Ishikawa (cell line): ENCODE data around the gene LHPP.

Experiments
- CEBPB ChIP-seq: IDR thresholded peaks from 2 replicates; pipeline ENCODE4 v1.6.1; 2012
- CREB1 ChIP-seq: IDR thresholded peaks from 2 replicates; pipeline ENCODE4 v1.6.1; 2012; ENCODE audit warnings: low read depth
- EGR1 ChIP-seq: IDR thresholded peaks from 2 replicates; pipeline ENCODE4 v1.6.1; 2012
- EP300 ChIP-seq: IDR thresholded peaks from 2 replicates; pipeline ENCODE4 v1.6.1; 2012; ENCODE audit warnings: borderline replicate concordance
- FOXM1 ChIP-seq: IDR thresholded peaks from 2 replicates; pipeline ENCODE4 v1.6.1; 2012; ENCODE audit warnings: low read depth, borderline replicate concordance
- NFIC ChIP-seq: IDR thresholded peaks from 2 replicates; pipeline ENCODE4 v1.6.1; 2012
- RAD21 ChIP-seq: IDR thresholded peaks from 2 replicates; pipeline ENCODE4 v1.6.1; 2012; ENCODE audit warnings: low read depth
- REST ChIP-seq: IDR thresholded peaks from 2 replicates; pipeline ENCODE4 v1.6.1; 2012; ENCODE audit warnings: low read depth, mild to moderate bottlenecking
- TAF1 ChIP-seq: IDR thresholded peaks from 2 replicates; pipeline ENCODE4 v1.6.1; 2012; ENCODE audit warnings: low read depth, mild to moderate bottlenecking
- TCF12 ChIP-seq: IDR thresholded peaks from 2 replicates; pipeline ENCODE4 v1.6.1; 2012; ENCODE audit warnings: low read depth
- TEAD4 ChIP-seq: IDR thresholded peaks from 2 replicates; pipeline ENCODE4 v1.6.1; 2012
- YY1 ChIP-seq: IDR thresholded peaks from 2 replicates; pipeline ENCODE4 v1.6.1; 2012; ENCODE audit warnings: low read depth
- ZBTB7A ChIP-seq: IDR thresholded peaks from 2 replicates; pipeline ENCODE4 v1.6.1; 2012; ENCODE audit warnings: low read depth
- TF ChIP-seq, protein P1 (sequence below): IDR thresholded peaks from 2 replicates; pipeline ENCODE4 v1.6.1; 2012
- TF ChIP-seq, protein P2 (sequence below): IDR thresholded peaks from 2 replicates; pipeline ENCODE4 v1.6.1; 2012

Gene LHPP

DNA sequence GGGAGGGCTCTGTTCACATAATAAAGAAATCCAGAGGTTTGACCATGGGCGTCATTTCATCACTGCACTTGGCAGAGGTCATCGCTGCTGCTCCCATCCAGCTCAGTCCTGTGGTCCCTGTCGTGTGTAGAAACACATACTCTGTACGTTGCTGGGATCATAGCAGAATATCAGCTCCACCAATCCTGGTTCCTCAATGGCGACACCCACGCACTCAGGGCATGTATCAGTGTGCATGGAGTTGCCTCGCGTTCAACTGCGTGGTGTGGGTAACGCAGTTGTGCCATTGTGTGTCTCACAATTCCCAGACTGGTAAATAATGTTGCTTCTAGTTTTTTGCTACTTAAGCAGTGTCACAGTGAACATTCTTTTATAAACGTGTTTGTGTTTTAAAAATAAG is 111.1 kb downstream of the LHPP start:
- no peak for TF ChIP-seq CEBPB
- TF ChIP-seq TCF12 = no peak
- TF ChIP-seq, protein P1, sequence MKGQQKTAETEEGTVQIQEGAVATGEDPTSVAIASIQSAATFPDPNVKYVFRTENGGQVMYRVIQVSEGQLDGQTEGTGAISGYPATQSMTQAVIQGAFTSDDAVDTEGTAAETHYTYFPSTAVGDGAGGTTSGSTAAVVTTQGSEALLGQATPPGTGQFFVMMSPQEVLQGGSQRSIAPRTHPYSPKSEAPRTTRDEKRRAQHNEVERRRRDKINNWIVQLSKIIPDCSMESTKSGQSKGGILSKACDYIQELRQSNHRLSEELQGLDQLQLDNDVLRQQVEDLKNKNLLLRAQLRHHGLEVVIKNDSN = no peak
- TF ChIP-seq TAF1 = no peak
- TF ChIP-seq TEAD4 = no peak
- no peak for TF ChIP-seq NFIC
- TF ChIP-seq YY1 = no peak
- TF ChIP-seq, protein P2, sequence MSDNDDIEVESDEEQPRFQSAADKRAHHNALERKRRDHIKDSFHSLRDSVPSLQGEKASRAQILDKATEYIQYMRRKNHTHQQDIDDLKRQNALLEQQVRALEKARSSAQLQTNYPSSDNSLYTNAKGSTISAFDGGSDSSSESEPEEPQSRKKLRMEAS = no peak
- no peak for TF ChIP-seq EGR1
- no peak for TF ChIP-seq RAD21
- no peak for TF ChIP-seq EP300

DNA sequence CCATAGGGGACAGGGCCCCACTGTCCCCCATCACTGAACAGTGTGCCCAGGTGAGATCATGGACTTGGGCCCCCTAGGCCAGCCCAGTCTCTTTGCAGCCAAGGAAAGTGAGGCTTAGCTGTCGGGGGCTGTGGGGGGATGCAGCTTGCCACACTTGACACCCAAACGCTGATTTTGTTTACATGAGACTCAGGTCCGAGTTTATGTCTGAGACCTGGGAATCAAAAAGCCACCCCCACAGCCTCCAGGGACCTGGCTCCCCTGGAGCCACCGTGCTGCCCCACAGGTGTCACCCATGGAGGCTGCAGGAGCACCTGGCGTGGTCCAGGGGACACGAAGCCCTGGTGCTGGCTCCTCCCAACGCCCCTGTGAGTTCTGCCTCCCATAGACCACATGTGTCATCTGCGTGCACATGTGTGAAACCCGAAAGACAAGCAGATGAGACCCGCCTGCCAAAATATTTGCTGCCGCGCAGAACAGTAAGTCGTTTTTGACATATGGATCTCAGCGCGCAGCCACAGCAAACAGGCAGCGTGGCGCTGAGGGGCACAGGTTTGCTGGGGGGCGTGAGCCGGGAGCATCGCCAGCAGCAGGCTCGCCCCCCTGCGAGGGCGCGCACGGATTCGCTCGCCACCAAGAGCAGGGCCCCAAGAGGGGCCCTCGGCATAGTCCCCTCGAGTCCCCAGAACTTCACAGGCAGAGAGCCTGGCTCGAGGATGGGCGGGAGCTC is 112.3 kb downstream of the LHPP start:
- TF ChIP-seq EGR1 = no peak
- TF ChIP-seq NFIC = no peak
- no peak for TF ChIP-seq ZBTB7A
- no peak for TF ChIP-seq YY1
- TF ChIP-seq, protein P2 = no peak
- TF ChIP-seq, protein P1 = no peak
- no peak for TF ChIP-seq REST
- TF ChIP-seq CEBPB = no peak
- TF ChIP-seq TCF12 = no peak
- no peak for TF ChIP-seq EP300
- TF ChIP-seq TAF1 = no peak
- no peak for TF ChIP-seq RAD21
- no peak for TF ChIP-seq CREB1
- TF ChIP-seq FOXM1 = no peak
- TF ChIP-seq TEAD4 = no peak

DNA sequence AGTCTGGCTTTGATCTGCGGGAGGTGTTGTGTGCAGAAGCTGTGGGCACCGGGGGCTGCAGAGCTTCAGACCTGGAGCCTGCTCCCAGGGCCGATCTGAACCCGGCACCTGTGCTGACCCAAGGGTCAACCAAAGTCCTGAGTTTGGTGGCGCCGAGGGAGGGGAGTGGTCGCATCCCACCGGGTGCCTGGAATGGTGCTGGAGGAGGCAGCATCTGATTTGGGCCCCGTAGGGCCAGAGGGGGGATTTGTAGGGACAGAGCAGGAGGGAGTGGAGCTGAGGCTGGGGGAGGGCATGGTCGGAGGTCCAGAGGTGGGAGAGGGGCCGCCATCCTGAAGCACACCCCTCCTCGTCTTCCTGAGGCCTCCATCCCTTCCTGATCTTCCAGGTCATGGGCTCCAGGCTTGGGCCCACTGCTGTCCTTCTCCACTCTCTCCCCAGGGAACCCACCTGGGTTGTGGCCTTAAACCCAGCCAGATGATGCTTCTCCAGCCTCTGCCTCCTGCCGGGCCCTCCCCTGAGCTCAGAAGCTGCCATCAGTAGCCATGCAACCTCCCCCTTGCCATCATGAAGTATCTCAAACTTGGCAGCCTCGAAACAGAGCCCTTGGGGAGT is 112.9 kb downstream of the LHPP start:
- TF ChIP-seq CEBPB = no peak
- TF ChIP-seq, protein P1 = no peak
- TF ChIP-seq RAD21 = no peak
- TF ChIP-seq TAF1 = no peak
- TF ChIP-seq NFIC = no peak
- TF ChIP-seq, protein P2 = no peak
- TF ChIP-seq REST = no peak
- TF ChIP-seq YY1 = no peak
- no peak for TF ChIP-seq FOXM1

DNA sequence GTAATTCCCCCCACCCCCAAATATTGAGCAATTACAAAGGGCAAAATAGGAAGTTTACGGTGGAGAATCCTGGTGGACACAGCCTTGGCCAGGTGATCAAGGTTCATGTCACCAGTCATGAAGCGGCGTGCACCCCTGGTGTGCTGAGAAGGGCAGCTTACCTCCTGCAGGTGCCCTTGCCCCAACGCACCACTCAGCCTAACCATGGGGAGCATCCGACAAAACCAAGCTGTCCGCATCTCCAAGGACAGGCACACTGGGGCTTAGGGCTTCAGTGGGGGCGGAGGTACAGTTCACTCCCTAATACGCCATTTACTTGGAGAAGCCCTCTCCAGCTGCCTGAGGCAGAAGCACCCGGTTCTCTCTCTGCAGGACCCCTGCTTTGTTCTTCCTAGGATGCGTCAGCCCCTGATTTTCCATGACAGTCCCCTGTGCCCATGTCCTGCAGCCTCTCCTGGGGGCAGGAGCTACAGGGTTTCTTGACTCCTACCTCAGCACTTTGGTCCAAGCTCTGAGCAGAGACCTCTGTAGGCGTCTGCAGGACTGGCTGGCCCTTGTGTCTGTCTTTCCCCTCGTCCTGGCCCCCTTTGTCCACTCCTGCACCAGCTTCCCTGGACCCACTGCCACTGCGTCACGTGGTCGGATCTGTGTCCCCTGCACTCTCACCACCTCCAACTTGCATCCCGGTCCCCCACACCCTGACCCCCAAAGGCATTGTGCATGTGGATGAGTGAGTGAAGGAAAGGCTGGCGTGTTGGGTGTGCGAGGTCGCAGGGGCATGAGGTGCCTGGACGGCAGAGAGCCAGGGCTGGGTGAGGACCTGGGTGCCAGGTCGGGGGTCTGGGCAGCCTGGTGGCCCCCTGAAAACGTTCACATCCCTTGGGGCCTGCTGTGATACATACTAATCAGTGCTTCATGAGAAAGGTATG is 113.7 kb downstream of the LHPP start:
- no peak for TF ChIP-seq REST
- TF ChIP-seq EGR1 = no peak
- TF ChIP-seq NFIC = no peak
- TF ChIP-seq TEAD4 = no peak
- no peak for TF ChIP-seq YY1
- TF ChIP-seq, protein P2 = no peak
- TF ChIP-seq EP300 = no peak
- TF ChIP-seq, protein P1 = no peak
- no peak for TF ChIP-seq ZBTB7A
- no peak for TF ChIP-seq TCF12
- no peak for TF ChIP-seq FOXM1
- no peak for TF ChIP-seq CEBPB
- no peak for TF ChIP-seq RAD21
- no peak for TF ChIP-seq CREB1
